DMS53 treated with DMSO at 0.1 percent for 48 hours (cell line): ENCODE data around the gene ELMOD3.

Experiments used
- DNase-seq: peaks from one replicate; lab custom pipeline; 2025; ENCODE audit not compliant: unreplicated experiment; lab: John Stamatoyannopoulos, UW

Gene ELMOD3

GRCh38 chr2:85439986-85440385 is 85.4 kb downstream of the ELMOD3 start:
- DNase-seq, result no peak

GRCh38 chr2:85440729-85441128 is 86.2 kb downstream of the ELMOD3 start:
- DNase-seq, result no peak
